ENCODE data around the gene SLC19A2.
"Not testable (repeated sequence)": the region's sequence is repeated elsewhere in the genome, so short reads cannot be mapped to it uniquely, and the experiment has no call there.

Gene SLC19A2, protein sequence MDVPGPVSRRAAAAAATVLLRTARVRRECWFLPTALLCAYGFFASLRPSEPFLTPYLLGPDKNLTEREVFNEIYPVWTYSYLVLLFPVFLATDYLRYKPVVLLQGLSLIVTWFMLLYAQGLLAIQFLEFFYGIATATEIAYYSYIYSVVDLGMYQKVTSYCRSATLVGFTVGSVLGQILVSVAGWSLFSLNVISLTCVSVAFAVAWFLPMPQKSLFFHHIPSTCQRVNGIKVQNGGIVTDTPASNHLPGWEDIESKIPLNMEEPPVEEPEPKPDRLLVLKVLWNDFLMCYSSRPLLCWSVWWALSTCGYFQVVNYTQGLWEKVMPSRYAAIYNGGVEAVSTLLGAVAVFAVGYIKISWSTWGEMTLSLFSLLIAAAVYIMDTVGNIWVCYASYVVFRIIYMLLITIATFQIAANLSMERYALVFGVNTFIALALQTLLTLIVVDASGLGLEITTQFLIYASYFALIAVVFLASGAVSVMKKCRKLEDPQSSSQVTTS

DNA sequence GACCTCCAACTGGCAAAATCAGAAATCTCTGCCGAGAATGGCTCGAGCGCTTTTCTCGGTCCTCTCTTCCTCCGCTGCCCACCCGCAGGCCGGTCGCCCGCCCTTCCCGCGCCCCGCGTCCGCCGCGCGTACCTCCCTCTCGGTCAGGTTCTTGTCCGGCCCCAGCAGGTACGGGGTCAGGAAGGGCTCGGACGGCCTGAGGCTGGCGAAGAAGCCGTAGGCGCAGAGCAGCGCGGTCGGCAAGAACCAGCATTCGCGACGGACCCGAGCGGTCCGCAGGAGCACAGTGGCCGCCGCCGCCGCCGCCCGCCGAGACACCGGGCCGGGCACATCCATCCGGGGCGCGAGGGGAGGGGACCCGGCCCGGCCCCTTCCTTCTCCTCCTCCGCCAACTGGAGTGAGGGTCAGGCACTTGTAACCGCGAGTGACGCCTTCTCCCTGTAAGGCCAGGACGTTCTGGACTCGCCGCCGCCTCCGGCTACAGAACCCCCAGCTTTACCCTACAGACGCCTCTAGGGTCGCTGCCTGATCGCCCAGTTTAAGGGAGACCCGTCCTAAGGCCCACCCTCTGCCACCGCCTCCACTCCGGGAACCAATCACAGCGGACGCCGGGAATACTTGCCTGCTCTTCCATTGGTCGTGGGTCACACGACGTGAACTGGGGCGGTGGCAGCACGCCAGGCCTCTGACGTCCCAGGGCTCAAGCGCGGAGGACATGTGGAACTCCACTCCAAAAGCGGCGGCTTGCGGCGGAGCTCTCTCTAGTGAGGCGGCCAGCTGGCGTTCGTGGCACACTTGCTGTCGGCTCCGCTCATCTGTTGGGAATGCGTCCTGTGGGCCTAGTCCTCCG, at the start of gene SLC19A2:
Gene SLC19A2 (minus strand): TSS at position 514 of the 850 bp plus-strand sequence. CDS start 178 bp downstream, at position 336.
- DNase-seq = peak; percentile 99

DNA sequence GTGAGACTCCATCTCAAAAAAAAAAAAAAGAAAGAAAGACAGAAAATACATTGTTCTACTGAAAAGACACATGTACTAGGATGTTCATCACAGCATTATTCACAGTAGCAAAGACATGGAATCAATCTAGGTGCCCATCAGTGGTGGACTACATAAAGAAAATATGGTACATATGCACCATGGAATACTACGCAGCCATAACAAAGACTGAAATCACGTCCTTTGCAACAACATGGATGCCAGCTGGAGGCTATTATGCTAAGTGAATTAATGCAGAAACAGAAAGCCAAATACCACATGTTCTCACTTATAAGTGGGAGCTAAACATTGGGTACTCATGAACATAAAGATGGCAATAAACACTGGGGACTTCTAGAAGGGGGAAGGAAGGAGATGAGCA, 48.9 kb upstream of the SLC19A2 start:
- DNase-seq = no peak

DNA sequence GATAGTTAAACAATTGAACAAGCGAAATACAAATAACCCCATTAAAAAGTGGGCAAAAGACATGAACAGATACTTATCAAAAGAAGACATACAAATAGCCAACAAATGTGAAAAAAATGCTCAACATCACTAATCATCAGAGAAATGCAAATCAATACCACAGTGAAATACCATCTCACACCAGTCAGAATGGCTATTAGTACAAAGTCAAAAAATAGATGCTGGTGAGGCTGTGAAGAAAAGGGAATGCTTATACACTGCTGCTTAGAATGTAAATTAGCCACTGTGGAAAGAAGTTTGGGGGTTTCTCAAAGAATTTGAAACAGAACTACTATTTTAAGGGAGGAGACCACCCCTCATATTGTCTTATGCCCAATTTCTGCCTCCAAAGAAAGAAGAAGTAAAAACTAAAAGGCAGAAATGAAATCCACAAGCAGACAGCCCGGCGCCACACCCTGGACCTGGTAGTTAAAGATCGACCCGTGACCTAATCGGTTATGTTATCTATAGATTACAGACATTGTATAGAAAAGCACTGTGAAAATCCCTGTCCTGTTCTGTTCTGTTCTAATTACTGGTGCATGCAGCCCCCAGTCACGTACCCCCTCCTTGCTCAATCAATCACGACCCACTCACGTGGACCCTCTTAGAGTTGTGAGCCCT, 47.9 kb upstream of the SLC19A2 start:
- not testable (repeated sequence) for DNase-seq

DNA sequence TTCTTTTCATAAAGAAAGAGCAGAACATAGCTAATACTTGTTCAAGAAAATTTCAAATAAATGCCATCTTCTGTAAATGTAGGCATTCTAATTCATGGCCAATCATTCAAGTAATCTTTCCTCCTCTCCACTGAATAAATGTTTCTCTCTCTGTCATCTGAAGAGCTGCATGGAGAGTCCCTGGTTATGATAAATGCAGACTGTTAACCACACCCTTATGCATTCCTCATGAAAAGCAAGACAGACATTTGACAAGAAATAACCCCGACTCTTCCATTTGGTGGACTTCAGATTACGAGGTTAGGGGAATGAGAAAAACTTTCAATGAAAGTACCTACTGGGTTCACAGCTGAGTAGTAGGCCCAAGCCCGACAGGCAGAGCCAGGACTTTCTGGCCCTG, 44.7 kb upstream of the SLC19A2 start:
- no peak for DNase-seq

DNA sequence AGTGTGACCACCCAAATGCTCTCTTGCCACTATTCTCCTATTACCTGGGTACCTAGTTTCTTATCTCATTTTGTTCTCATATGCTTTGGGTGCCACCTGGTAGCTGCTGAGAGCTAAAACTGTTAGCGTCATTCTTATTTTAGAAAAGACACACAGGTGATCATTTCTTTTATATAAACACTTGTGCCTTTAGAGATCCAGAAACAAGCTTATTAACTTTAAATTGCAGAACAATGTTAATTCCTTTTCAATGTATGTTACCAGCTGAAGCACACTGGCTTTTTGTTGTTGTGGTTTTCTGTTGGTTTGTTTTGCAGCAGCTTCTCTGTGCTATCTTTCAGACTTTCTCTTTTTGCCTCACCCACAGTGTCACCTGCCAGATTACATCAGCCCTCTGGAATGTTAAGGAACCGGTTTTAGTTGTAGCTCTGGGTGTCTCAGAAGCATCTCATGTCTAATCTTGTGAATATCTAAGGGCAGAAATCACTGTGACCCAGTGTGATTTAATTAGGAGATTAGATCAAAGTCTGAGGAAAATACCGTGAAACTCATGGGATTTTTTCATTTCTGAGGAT, 43.4 kb upstream of the SLC19A2 start:
- peak; percentile 46 for DNase-seq

DNA sequence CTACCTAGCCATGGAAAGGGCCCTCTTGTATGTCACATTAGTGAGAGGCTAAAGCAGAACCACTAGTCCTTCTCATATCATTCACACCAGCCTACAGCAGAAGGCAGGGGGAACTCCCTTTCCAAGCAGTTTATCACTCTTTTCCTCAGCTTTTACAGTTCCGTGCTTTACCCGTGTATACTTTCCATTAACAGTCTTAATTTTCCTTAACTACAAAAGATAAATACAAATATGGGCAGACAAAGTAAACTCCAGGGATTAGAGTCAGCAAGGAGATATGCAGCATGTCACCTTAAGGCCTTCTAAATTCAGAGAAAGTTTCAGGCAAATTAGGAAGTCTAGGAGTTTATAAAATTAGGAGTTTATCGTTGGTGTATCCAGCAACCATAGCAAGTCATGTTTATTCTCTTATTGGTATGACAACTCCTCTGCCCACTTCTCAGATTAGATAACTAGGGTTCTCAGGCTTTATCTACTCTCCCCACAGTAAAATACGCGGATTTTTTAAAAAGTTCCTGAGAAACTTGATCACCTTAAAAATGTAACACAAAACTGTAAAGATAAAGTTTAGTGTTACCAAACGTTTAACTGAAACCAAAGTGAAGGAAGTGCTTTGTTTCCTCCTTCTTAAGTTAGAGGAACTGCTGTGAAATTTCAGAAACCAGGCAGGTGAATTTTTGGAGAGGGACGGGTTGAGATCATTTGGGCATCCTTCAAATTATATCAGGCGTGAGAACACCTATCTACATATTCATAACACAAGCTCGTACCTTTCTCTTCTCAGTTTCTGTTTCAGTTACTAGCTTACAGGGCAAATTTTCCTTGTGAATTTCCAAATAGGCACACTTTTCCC, 42.7 kb upstream of the SLC19A2 start:
- DNase-seq = no peak

DNA sequence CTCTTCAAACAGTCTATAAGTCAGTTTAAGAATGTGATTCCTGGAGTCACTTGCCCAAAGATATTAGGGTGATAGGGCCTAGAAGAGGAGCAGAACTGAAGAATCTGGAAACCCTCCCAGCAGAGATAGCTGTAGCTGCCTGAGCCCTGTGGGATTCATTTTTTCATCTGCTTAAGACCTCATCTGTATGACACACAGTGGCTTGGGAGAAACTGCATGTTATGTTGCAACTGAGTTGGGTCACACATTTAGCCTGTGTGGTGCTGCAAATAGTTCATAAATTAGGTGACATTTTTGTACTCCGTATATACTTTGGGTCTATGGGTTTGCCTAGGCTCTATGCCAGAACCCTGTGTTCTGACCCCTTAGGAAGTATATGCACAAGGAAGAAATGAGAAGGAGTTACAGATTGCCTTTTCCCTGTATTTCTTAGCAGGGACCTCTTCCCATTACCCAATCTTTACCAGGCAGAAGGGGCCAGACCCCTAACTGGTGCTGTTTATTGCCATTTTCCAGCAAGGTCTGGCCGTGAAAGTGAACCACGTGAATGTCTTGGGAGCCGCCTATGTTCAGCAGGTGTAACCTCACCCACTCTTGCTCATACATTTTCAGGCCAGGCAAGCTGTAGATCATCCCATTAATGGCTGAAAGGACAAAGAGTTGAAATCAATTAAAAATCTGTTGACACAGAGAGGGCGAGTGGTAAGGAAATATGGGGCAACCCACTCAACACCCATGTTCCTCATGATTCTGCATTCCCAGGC, 41.9 kb upstream of the SLC19A2 start:
- DNase-seq = peak; percentile 5

DNA sequence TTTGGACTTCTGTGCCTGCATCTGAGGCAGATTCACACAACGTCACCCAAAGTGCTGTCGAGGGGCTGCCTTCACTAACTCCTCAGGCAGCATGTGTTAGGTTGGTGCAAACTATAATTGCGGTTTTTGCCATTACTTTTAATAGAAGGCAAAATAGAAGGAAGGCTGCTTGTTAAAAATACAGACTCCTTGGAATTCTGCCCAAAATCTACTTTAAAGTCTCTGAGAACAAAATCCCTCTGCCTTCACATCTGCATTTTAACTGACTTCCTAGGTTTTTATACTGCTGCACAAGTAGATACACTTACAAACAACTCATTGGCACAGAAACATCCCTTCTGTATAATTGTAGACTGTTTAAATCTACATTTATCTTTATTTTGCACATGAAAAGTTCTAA, 41.3 kb upstream of the SLC19A2 start:
- no peak for DNase-seq

DNA sequence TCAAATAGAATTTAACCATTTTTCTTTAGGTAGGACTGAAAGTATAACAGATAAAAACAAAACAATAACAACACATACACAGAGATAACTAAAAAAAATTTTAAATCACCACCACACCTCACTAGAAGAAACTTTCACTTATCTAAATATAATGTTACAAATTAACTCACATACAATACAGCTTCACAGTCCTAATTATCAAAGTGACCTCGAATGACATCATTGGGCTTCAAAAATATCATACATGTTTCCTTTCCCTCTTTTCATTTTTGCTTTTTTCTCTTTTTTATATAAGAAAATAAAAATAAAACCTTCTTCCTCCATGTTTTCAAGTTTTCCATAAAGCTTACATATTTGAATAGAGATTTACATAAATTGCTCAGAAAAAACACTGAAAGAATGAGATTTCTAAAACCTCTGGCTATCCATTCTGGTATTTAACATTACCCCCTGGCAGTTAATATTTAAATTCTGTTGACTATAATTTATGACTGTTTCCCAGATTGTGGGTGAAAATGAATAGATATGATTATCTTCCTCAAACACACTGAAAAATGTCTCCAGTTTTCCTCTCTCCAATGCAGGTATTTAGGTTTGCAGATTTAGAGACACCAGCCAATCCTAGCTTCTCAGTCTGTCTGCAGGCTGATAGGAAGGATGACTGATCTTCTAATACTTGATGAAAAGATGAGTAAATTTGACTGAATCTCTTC, 40.5 kb upstream of the SLC19A2 start:
- no peak for DNase-seq

DNA sequence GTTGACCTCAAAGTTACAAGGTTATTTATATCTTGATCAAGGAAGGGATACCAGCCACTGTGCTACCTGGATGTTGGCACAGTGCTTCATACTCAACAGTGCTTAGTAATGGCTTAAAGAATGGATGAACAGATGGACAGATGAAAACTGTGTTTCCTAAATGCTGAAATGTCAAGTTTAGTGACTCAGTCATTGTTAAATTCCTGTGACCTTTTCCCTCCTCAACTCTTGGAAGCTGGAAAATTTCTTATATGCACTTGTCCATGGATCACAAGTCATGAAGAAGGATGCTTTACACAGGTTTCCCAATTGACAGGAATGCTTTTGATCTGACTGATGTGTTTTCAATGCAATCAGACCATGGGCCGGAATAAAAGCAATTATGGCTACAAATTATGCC, 39.6 kb upstream of the SLC19A2 start:
- no peak for DNase-seq

DNA sequence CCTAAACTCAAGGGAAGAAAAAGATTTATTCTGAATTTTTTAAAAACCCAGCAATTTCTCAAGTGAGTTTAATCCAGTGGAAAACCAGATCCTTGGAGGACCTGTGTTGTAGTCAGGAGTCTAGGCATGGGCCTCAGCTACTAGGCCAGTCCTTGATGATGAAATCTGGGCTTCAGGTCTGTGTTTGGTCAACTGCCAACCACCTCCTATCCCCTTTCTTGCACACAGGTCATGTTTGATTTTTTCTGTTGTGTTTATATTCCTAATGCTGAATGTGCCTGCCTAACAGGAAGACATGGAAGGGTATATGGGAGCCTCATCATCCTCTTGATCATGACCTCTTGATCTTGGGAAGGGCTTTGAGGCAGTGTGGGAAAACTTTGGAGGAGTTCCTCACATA, 38.2 kb upstream of the SLC19A2 start:
- no peak for DNase-seq

DNA sequence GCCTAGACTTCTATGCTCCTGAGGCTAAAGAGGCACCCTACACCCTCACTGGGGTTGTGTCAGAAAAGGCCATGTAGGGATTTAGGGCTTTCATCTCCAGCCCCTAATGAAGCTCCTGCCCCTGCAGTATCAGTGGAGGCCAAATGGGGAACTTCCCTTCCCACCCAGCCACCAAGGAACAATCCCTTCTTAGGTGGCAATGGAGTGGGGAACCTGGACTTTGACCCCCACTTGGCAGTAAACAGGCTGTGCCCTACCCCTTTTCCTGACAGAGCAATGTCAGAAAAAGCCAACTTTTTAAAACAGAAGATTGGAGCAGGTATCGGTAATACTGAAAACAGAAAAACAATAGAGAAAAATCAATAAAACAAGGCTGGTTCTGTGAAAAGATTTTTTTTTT, 35.5 kb upstream of the SLC19A2 start:
- no peak for DNase-seq

DNA sequence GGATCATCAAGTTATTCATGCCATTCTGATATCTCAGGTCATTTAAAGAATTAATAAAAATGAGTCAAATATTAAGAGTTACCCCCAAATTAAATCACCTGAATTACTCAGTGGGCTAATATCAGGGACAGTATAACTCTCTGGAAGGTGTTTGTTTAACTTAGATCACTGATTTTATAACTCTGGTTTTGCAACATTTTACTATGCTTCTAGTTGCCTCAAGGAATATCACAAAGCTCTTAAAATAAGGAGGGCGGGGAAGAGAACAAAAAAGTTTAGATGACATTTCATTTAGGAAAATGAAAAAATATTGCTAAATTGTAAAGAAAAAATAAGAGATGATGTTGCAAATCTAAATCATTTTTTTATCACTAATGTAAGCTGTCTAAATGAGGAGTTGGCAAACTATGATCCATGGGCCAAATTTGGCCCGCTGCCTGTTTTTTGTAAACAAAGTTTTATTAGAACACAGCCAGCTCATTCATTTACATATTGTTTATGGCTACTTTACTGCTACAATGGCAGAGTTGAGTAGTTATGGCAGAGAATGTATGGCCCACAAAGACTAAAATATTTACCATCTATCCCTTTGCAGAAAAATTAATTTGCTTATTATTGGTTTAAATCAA, 31.9 kb upstream of the SLC19A2 start:
- no peak for DNase-seq

DNA sequence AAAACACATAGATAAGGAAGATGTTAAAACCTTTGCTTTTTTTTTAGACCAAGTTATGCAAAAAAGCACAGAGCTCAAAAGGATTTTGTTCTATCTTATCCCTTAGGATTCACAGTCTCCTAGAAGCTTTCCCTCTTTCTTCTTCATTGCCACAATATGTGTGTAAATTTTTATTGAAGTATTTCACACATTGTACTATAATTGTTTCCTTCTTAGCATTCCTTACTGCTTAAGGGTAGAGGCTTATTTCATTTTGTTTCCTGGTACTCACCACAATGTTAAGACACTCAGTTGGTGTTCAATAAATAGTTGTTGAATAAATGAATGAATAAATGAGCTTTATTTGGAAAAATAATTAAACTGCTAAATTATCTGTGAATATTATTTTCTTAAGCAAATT, 29.9 kb upstream of the SLC19A2 start:
- no peak for DNase-seq

DNA sequence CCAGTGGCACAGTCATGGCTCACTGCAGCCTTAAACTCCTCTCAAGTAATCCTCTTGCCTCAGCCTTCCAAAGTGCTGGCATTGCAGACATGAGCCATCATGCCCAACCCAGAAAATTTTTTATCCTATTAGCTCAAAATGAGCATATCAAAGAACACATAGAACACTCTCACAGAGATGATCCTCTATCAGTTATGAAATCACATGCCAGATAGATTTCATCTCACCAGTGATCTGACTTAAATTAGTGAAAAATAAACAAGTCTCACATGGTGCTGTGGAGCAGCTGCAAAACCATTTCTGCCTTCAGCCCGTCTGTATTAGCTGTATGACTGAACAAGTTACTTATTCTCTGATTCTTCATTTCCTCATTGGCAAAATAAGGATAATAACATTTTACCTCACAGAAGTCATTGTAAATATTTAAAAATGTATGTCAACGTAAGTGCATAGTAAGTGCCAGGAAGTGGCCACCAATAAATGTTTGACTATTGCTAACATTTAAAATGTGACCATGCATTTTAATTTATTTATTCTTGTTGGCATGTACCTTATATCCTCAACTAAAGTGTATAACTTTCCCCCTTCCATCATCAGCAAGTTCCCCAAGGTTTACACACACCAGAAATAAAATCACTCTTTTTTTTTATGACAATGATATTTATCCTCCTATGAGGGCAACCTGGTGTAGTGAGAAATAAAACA, 29.0 kb upstream of the SLC19A2 start:
- DNase-seq = no peak

DNA sequence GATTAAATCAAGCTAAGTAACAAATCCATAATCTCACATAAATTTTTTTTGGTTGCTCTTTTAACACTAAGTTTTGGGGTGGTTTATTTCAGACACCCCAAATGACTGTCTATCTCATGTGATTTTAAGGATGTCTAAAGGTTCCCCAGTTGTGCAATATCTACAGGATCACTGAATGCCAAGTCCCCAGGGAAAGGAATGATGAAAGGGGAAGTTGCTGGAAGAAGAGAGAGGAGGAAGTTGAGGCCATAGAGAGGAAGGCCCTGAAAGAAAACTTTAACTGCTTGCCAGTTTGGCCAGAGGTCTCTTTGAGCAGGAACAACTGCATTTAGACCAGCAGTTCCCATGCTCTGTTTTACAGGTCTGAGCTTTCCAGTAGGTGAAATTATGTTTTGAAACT, 27.5 kb upstream of the SLC19A2 start:
- DNase-seq = no peak

DNA sequence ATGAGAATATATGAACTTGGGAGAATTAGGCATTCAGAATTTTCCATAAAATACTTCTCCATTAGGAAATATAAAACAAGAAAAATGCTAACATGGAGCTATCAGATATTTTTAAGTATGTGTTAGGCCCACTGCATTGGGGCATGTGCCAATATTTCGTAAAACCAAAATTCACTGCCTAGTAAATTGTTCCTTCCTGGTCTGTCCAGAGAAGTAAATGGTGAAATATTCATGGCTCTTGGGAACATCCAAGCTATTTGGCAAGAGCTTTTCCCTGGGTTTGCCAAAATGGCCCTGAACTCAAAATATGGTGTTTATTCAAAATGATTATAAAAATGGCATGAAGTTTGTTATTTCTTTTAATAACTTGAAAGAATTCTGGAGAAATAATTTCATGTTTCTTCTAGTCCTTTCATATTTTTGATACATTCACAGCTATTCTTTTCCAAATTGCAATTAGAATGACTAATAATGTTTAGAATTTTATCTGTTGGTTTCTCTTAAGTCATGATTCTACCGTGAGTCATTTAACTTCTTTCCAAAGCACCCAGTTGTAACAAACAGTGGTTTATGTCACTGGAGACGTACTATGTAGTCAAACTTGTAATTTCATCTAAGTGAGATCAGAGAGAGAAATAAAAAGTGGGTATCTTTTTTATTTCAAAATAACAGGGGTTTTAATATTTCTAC, 25.7 kb upstream of the SLC19A2 start:
- no peak for DNase-seq

DNA sequence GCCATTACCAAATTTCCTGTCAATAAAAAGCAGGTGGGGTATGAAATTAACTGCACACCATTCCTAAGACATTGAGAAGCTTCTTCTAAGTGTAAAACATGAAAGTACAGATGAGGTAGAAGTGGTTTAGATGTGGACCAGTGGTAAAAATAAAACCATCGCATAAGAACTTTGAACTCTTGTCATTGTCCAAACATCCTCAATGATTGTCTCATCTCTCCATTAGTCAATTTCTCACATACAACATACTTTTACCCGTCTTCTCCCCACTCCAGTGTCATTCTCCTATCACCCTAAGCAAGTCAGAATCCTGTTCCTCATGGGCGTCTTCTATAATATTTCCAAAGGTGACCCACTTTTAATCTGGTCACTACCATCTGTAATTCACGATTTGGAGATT, 24.3 kb upstream of the SLC19A2 start:
- no peak for DNase-seq

DNA sequence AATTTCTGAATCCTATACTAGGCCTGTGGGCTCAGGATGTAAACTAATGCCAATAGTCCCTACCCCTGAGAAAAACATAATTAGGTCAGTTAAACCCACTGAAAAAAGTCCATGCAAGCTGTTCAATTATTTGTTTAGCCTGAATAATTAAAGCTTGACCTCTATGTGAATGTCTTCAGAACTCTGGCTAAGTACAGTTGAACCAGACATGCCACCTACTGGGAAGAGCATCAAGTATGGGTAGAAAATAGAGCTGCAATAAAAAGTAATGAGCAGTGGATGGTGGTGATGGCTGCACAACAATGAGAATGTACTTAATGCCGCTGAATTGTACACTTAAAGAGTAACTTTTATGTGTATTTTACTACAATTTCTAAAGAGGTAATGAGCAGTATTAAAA, 23.6 kb upstream of the SLC19A2 start:
- no peak for DNase-seq
